Germinal center (tissue), 1 donor: ENCODE measurements around the gene KRT3.

Source experiments
- DNase-seq: peaks from one replicate; pipeline ENCODE4 v3.0.0; 2012; ENCODE audit warnings: mixed read lengths, low spot score

The KRT3 gene

GRCh38 chr12:52827499-52828090 is 31.7 kb upstream of the KRT3 start:
- DNase-seq: no peak

GRCh38 chr12:52826611-52827498 is 30.9 kb upstream of the KRT3 start:
- DNase-seq: no peak

GRCh38 chr12:52825961-52826360 is 30.0 kb upstream of the KRT3 start:
- no peak for DNase-seq

GRCh38 chr12:52824741-52825410 is 29.0 kb upstream of the KRT3 start:
- no peak for DNase-seq

GRCh38 chr12:52823761-52824450 is 28.0 kb upstream of the KRT3 start:
- no peak for DNase-seq

- no peak for DNase-seq
These were observed 27.0 kb upstream of the KRT3 start for GRCh38 chr12:52822771-52823510.

- no peak for DNase-seq
These were observed 26.1 kb upstream of the KRT3 start for GRCh38 chr12:52821826-52822660.

GRCh38 chr12:52821071-52821730 is 25.3 kb upstream of the KRT3 start:
- no peak for DNase-seq

- no peak for DNase-seq
These were observed 24.6 kb upstream of the KRT3 start for GRCh38 chr12:52820521-52820920.

- no peak for DNase-seq
These were observed 24.0 kb upstream of the KRT3 start for GRCh38 chr12:52819731-52820510.

- DNase-seq: no peak
These were observed 23.0 kb upstream of the KRT3 start for GRCh38 chr12:52818887-52819420.

GRCh38 chr12:52818388-52818787 is 22.5 kb upstream of the KRT3 start:
- DNase-seq: no peak

GRCh38 chr12:52817699-52818238 is 21.9 kb upstream of the KRT3 start:
- no peak for DNase-seq

GRCh38 chr12:52817003-52817698 is 21.2 kb upstream of the KRT3 start:
- DNase-seq: no peak

GRCh38 chr12:52815676-52816588 is 20.0 kb upstream of the KRT3 start:
- no peak for DNase-seq

- no peak for DNase-seq
These were observed 19.2 kb upstream of the KRT3 start for GRCh38 chr12:52815161-52815560.

- DNase-seq: no peak
These were observed 18.8 kb upstream of the KRT3 start for GRCh38 chr12:52814710-52815155.
